Non-pigmented ciliary epithelial cell (primary cell): ENCODE measurements around the gene KHDC4.
"Not testable (repeated sequence)": the region's sequence is repeated elsewhere in the genome, so short reads cannot be mapped to it uniquely, and the experiment has no call there.

ENCODE experiments used
- DNase-seq: peaks from one replicate; pipeline ENCODE4 v3.0.0-alpha.2; 2010; ENCODE audit warnings: low read depth

KHDC4 gene

DNA sequence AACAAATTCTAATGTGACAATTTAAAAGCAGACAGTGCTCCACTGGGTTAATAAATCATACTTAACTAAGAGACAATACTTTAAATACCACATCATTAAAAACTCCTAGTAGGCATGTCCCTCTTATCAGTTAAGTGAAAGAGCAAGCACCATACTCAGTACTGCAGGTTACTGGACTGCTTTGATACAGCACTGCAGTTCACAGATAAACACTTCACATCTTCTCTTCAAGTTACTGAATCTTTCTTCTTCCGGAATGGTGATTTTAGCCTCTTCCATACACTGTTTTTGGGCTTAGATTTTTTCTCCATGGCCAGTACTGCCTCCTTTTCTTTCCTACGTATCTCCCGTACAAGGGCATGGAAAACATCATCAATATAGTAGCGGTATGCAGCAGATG, 34.1 kb downstream of the KHDC4 start:
- DNase-seq: no peak

DNA sequence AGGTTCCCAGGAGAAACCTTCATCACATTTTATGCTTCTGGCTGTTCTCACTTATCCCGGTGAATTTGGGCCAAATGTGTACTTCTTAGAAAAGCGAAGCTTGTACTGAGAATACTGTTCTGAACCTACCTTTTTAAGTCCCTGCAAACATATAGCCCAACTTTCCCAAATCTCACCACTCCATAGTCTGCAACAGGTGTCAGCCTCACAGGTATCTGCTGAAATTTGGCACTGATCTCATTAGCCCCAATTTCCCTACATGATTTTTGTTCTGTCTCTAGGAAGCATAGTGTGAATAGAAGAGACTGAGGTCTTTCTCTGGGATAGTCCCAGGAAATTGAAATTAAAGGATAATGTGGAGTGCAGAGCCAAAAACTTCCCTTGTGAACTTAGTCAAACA, 34.5 kb downstream of the KHDC4 start:
- DNase-seq: no peak

DNA sequence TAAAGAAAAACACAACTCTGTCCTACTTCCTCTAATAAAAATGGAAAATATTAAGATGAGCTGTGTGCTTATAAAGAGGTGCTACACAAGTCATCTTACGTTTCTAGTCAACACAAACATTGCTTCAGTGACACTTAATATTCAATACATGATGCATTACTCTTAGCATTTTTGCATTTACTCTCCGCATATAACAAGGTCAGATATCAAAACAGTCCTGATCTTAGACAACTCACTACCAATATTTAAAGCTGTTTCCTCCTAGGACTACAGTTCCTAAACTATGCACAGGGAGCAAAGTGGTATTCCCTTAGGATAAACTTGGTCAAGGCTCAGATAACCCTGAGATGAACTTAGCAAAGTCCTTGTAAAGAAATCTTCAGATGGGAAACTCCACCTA, 35.3 kb downstream of the KHDC4 start:
- no peak for DNase-seq

DNA sequence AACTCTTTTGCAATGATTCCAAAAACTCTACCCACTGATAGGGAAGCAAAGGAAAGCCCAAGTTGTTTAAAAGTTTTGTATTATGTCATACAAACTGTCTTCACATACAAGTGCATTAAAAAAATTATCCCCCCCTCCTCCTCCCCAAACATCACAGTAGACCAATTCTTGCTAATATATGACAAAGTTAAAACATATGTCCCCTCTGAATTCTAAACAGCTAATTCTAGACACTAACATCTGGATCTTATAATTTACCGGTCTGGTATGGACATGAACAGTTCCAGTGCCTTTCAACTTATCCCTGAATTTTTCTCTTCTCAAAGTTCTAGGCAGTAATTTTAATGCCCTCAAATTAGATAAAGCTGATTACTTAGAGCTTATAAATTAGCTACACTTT, 36.5 kb downstream of the KHDC4 start:
- DNase-seq: no peak

DNA sequence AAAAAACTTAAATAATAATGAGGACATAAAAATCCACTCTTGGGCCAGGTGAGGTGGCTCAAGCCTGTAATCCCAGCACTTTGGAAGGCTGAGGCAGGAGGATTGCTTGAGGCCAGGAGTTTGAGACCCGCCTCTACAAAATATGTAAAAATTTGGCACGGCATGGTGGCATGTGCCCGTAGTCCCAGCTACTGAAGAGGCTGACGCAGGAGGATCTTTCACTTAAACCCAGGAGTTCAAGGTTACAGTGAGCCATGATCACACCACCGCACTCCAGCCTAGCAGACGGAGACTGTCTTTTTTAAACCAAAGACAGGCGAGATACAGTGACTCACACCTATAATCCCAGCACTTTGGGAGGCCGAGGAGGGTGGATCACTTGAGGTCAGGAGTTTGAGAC, 37.7 kb downstream of the KHDC4 start:
- not testable (repeated sequence) for DNase-seq

DNA sequence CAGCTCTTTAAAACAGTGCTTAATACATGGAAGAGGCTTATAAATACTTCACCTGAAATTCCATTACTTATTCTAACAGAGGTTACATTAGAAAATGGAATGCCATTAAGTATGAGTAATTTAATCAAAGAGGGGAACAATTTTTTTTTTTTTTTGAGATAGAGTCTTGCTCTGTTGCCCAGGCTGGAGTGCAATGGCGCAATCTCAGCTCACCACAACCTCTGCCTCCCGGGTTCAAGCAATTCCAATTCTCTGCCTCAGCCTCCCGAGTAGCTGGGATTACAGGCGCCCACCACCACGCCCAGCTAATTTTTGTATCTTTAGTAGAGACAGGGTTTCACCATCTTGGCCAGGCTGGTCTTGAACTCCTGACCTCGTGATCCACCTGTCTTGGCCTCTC, 38.6 kb downstream of the KHDC4 start:
- not testable (repeated sequence) for DNase-seq

DNA sequence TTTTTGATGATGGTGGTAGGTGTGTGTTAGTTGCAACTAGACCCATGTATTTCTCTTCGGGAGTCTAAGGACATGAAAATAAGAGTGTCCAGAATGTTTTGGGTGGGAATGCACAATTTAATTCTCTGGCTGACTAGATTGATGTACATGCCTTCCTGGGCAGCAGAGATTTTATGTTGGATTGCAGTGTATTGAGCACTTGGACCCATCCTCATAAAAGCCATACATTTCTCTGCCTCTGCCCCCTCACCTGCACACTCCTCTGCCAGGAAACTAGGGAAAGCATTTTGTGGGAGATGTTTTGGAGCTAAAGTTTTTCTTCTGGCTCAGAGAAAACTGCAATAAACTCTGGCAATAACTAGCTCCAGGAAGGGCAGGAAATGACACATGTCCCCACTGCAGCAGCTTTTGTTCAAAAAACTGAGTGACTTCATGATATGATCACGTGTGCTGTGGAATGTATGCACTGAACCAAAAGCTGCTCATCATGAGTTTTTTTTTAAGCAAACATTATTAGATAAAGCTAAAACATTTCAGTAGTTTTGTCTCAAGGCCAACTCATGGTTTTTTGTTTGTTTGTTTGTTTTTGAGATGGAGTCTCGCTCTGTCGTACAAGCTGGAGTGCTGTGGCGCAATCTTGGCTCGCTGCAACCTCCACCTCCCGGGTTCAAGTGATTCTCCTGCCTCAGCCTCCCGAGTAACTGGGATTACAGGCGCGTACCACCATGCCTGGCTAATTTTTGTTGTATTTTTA, 40.6 kb downstream of the KHDC4 start:
- peak; percentile 79 for DNase-seq

DNA sequence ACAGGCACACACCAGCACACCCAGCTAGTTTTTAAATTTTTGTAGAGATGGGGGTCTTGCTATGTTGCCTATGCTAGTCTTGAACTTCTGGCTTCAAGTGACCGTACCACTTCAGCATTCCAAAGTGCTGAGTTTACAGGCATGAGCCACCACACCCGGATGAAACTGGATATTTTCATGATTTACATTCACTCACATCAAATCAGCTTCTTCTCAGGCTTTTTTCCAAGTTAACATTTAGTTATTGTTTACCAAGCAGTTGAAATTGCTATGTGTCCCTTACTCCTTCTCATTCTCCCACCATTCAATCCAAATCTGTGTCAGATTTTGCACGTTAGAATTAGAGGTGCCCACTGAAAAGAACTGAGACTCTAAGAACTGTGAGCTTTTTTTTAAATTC, 41.4 kb downstream of the KHDC4 start:
- no peak for DNase-seq

DNA sequence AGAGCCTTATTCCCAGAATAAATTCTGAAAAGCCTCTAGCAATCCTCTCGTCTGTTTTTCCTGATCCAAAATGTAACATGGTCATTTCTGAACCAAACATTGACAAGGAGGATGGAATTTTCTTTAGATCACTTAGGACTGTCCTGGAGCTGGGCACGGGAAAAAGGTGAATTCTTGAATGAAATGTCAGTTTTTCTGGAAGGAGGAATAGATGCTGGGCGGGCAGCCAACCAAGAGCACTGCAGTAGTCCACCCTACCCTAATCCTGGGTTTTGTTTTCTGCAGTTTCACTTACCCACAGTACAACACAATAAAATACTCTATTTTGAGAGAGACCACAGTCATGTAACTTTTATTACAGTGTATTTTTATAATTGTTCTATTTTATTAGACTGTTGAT, 44.0 kb downstream of the KHDC4 start:
- DNase-seq: no peak

DNA sequence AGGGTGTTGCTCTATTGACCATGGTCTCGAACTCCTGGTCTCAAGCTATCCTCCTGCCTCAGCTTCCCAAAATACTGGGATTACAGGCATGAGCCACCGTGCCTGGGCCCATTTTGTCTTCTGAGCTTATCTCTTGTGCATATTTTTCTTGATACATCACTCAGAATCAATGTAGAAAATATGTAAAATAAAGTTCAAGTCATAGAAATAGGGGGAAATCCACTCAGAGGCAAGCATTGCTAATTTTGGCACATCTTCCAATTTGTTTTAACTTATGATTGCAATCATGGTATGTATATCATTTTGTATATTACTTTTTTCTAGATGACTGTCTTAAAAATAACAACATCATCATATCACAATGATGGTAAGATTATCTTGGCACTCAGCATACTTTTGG, 44.6 kb downstream of the KHDC4 start:
- no peak for DNase-seq

DNA sequence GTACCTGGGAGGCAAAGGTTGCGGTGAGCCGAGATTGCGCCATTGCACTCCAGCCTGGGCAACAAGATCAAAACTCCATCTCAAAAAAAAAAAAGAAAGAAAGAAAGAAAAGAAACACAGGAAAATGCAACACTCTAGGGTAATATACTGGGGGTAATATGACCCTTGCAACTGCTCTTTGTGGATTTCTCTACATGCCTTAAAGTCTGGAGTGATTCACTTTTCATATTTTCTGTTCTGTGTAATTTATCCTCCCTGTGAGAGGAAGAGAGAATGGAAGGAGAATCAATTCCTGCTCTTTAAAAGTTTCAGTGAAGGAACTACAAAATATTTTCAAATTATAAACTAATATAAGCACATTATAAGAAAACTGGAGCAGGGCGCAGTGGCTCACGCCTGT, 45.7 kb downstream of the KHDC4 start:
- DNase-seq: no peak

DNA sequence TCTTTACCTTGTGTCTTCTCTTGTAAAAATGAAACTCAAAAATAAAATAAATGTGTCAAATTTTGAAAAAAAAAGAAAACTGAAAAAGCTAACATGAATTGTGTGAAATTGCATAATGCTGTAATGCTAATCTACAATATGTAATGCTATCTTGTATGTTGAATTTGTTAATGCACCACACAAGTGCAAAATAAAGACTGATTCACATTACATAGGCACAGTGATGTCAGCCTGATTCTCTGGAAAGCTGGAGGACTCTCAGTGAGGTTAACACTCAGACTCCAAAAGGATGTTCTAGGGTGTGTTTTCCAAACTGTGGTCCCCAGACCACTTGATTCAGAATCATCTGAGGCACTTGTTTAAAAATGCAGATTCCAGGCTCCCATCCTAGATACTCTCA, 49.2 kb downstream of the KHDC4 start:
- DNase-seq: no peak

DNA sequence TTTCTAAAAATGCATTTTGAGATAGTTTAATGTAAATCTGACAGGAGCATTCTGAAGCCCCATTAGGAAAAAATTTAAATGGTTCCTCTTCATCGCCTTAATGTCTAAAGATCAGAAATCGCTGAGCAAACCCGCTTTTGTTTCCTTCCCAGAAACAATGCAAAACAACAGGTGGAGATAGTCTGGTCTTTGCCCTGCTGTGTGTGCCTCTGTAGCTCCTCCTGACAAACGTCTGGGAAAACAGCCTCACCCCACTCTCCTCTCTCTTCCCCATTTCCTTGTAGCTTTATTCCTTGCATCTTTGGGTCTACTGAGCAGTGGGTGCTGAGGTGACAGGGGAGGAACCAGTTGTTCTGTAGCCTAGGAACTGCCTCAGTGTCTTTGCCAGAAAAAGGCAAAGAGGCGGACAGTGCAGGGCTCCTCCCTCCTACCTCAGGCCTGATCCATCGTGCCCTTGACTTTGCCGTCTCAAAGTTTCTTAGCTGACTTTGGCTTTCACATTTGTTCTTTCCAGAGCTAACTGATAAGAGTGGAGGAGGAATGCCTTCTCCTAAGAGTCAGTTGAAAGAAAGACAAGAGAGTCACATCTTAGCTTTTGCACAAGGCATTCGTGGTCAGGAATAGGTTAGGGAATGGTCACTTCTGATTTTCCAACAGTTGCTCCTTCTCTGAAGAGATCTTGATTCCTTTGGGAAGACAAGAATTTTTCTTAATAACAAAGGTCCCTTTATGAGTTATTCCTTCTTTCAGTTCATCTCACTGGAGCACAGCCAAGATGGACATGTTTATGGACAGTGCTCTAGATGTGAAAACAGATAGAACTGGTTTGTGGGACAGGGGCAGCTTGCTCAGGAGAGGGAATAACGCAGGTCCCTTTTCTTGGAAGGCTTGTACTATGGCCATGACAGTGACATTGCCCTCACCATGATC, 49.9 kb downstream of the KHDC4 start:
- DNase-seq: no peak

DNA sequence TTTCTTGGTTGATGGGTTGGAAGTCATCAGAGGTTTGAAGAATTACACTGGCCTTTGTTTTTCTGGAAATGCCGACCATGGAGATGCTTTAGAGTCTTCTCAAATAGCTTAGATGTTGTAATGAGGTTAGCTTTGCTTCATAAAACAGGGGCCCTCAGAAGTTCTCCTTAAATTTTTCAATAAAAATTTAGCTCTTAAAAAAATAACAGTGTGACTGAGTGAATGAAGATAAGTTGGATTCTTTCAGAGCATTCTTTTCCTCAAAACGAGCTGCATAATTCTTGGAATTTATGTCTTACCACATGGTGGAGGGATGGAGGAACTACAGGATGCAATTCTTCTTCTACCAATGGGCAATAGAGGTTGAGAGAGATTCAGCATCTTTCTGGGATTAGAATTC, 51.4 kb downstream of the KHDC4 start:
- no peak for DNase-seq

DNA sequence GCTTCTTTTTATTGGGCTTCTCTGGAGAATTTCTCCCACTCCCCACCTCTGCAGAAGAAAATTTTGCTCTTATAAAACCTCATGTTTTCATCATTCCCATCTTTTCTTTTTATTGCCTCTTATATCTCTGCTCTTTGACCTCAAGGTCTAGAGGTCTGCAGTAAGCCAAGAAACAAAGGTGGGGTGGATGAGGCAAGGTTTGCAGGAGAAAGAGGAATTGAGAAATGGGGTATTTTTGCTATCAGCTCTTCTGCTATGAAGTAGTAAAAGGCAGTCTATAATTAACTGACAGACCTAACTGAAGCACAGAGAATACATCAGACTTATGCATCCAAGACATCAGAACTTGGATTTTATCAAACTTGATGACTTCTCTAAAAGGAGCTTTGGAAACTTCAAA, 52.0 kb downstream of the KHDC4 start:
- DNase-seq: no peak

DNA sequence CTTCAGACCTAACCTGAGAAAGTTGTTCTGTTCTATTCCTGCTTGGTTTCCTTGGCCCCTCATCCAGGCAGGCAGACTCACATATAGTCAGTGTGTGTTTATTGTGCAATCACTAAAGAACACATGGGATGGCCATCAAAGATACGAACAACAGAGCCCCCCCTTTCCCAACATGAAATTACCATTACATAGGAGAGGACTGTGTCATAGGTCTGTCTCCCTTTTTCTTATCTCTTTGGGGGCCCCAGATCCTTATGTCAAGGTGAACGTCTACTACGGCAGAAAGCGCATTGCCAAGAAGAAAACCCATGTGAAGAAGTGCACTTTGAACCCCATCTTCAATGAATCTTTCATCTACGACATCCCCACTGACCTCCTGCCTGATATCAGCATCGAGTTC, 53.3 kb downstream of the KHDC4 start:
- DNase-seq: no peak

DNA sequence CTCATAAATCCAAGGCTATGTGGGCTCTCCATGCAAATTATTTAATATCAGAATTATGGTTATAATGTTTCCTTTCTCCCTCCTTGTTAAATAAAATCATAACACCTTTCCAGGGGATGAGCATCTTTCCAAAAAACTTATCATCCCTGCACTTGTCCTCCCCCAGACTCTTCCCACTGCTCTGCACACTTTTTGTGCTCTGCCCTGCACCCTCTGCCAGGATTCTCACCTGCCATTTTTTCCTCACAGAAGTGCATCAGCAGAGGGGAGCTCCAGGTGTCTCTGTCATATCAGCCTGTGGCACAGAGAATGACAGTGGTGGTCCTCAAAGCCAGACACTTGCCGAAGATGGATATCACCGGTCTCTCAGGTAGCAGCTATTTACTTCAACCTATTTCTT, 54.0 kb downstream of the KHDC4 start:
- DNase-seq: no peak

DNA sequence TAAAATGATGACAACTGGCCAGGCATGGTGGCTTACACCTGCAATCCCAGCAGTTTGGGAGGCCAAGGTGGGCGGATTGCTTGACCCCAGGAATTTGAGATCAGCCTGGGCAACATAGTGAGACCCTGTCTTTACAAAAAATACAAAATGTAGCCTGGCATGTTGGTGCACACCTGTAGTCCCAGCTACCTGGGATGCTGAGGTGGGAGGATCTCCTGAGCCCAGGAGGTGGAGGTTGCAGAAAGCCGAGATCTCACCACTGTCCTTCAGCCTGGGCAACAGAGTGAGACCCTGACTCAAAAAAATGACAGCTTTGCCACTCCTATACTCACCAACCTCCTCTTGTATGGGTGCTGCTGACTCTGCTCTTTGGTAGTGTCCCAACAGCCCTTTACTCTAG, 56.3 kb downstream of the KHDC4 start:
- no peak for DNase-seq

DNA sequence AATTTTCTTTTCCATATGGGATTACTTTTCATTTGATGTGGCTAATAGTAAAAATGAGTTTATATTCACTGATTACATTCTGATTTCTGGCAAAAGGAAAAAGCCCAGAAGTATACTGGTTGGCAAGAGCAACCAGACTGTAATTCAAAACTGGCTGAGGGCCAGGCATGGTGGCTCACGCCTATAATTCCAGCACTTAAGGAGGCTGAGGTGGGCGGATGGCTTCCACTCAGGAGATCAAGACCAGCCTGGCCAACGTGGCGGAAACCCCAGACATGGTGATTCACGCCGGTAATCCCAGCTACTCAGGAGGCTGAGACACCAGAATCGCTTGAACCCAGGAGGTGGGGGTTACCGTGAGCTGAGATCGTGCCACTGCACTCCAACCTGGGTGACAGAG, 60.4 kb downstream of the KHDC4 start:
- DNase-seq: no peak

DNA sequence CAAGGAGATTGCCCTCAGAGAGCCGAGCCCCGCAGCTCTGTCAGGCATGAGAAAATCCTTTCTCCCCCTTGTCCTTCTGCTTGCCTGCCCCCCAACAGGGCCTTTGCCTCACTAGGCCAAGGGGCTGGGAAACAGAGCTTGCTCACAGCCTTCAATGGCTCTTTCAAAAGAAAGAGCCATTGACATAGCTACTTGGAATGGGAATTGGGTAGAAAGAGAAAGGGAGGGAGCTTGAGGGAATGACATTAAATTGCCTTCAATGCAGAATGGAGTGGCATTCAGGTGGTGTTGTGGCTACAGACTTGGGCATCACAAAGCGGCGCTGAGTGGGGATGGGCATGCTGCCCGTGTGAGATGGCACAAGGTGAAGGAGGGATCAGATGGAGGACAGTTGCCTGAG, 61.7 kb downstream of the KHDC4 start:
- DNase-seq: no peak

DNA sequence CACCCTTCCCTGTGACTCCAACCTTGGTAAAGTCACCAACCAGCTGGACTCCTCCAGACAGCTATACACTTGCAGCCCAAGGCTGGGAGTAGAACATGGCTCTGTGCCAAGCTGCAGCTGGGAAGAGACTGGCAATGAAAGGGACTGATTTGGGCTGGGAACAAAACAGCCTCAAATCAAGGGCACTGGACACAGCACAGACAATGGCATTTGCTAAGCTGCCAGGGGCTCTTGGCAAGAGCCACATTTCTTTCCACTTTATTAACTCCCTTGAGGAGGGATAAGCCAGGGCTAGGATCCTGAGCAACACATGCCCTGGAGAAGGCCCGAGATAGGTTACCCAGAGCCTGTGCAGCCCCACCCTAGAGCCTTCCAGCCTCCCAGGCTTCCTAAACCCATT, 62.8 kb downstream of the KHDC4 start:
- no peak for DNase-seq

DNA sequence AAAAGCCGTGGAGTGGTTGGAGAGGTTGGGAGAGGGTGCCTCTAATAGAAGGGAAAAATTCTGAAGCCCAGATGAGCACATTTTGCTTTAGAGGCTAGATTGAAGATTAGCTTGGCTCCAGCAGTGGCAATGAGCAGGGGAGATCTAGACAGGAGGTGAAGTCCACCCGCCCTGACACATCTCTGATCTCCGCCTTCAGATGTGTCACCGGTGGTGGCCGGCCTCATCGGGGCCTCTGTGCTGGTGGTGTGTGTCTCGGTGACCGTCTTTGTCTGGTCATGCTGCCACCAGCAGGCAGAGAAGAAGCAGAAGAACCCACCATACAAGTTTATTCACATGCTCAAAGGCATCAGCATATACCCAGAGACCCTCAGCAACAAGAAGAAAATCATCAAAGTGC, 66.4 kb downstream of the KHDC4 start:
- DNase-seq: no peak

DNA sequence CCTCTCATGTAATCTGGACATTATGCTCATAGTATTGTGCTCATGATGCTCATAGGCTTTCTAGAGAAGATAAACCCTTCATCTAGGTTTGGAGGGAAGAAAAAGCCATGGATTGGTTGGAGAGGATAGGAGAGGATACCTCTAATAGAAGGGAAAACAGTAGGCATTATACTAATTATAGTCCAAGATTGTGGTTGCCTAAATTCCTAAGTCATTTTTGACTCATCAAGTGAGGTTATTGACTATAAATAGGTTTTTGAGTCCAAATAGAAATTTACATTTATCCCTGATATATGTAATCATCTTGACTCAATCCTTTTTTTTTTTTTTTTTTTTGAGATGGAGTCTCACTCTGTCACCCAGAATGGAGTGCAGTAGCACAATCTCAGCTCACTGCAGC, 69.8 kb downstream of the KHDC4 start:
- no peak for DNase-seq
